OCI-LY1 (cell line): ENCODE results near the gene SIRT7.
A peak's percentile ranks its signal among the peaks of the same experiment; 100 is the strongest.

ENCODE experiments used
- H2AFZ ChIP-seq: fragments of 200-600 bp; sonication (generic), shearing (Covaris generic); 2 replicates; pipeline ENCODE4 v1.6.0; 2014; ENCODE audit warnings: antibody characterized with exemption, mild to moderate bottlenecking, low read length
- H3F3A ChIP-seq: fragments of 200-600 bp; sonication (generic), shearing (Covaris generic); 2 replicates; pipeline ENCODE4 v1.6.0; 2014; ENCODE audit warnings: mild to moderate bottlenecking, antibody characterized with exemption, low read length, moderate library complexity; ENCODE audit not compliant: insufficient read depth
- H3K27ac ChIP-seq: fragments of 200-600 bp; sonication (generic); 2 replicates; pipeline ENCODE4 v1.5.1; 2014; ENCODE audit warnings: low read length, mixed run types, mild to moderate bottlenecking, low read depth; ENCODE audit not compliant: poor library complexity, severe bottlenecking
- H3K27me3 ChIP-seq: fragments of 200-600 bp; sonication (generic); 2 replicates; pipeline ENCODE4 v1.6.0; 2014; ENCODE audit warnings: antibody characterized with exemption, mild to moderate bottlenecking, low read length, moderate library complexity; ENCODE audit not compliant: insufficient read depth
- H3K36me3 ChIP-seq: fragments of 200-600 bp; sonication (generic); 2 replicates; pipeline ENCODE4 v1.6.1; 2014; ENCODE audit warnings: mild to moderate bottlenecking, antibody characterized with exemption, low read length, moderate library complexity, mixed read lengths; ENCODE audit not compliant: insufficient read depth
- H3K4me1 ChIP-seq: fragments of 200-600 bp; sonication (generic); 2 replicates; pipeline ENCODE4 v1.5.1; 2014; ENCODE audit warnings: mild to moderate bottlenecking, low read length, moderate library complexity; ENCODE audit not compliant: insufficient read depth, severe bottlenecking
- H3K4me2 ChIP-seq: fragments of 200-600 bp; sonication (generic), shearing (Covaris generic); 2 replicates; pipeline ENCODE4 v1.6.1; 2014; ENCODE audit warnings: low read length
- H3K4me3 ChIP-seq: fragments of 200-600 bp; sonication (generic); 2 replicates; pipeline ENCODE4 v1.5.1; 2014; ENCODE audit warnings: low read length, low read depth, mild to moderate bottlenecking, mixed read lengths; ENCODE audit not compliant: poor library complexity, severe bottlenecking
- H3K79me2 ChIP-seq: fragments of 200-600 bp; shearing (Covaris generic); 2 replicates; pipeline ENCODE4 v1.6.1; 2016; ENCODE audit warnings: mixed run types, low read length, mixed read lengths; ENCODE audit not compliant: insufficient read depth
- H3K9ac ChIP-seq: fragments of 200-600 bp; sonication (generic), shearing (Covaris generic); 2 replicates; pipeline ENCODE4 v1.6.1; 2014; ENCODE audit warnings: mild to moderate bottlenecking, low read length, mixed read lengths
- H3K9me2 ChIP-seq: fragments of 200-600 bp; sonication (generic), shearing (Covaris generic); 2 replicates; pipeline ENCODE4 v1.6.1; 2014; ENCODE audit warnings: low read depth, mild to moderate bottlenecking, low read length, mixed read lengths
- H3K9me3 ChIP-seq: fragments of 200-600 bp; shearing (Covaris generic); 2 replicates; pipeline ENCODE4 v1.6.1; 2014; ENCODE audit warnings: low read length, mixed read lengths
- H4K20me1 ChIP-seq: fragments of 200-600 bp; sonication (generic), shearing (Covaris generic); 2 replicates; pipeline ENCODE4 v1.6.0; 2016; ENCODE audit warnings: mild to moderate bottlenecking, low read length; ENCODE audit not compliant: insufficient read depth
- CTCF ChIP-seq: fragments of 200-600 bp; sonication (generic), shearing (Covaris generic); IDR thresholded peaks from 2 replicates; pipeline ENCODE4 v1.5.1; 2017; ENCODE audit warnings: mild to moderate bottlenecking, antibody characterized with exemption, low read length, moderate library complexity, mixed read lengths
- EZH2 ChIP-seq: fragments of 200-600 bp; sonication (generic), shearing (Covaris generic); IDR thresholded peaks from 2 replicates; pipeline ENCODE4 v1.8.0; 2017; ENCODE audit warnings: borderline replicate concordance, mixed run types, mild to moderate bottlenecking, antibody characterized with exemption, low read length, moderate library complexity, mixed read lengths

SIRT7 gene

GRCh38 chr17:81909231-81909630, 8.7 kb downstream of the SIRT7 start:
- no peak overlapping the region for H3K4me3 ChIP-seq
- no peaks in the 10 kb centered on the region for H3K9me2 ChIP-seq
- no peaks in the 10 kb centered on the region for H4K20me1 ChIP-seq
- no peak overlapping the region for H3K9ac ChIP-seq
- H3K79me2 ChIP-seq = no peaks in the 10 kb centered on the region
- H3K4me1 ChIP-seq = peaks cover 16% of the 10 kb centered on the region
- H3F3A ChIP-seq = no peaks in the 10 kb centered on the region
- H3K9me3 ChIP-seq = no peaks in the 10 kb centered on the region
- no peak overlapping the region for H2AFZ ChIP-seq
- peaks cover 68% of the 10 kb centered on the region for H3K36me3 ChIP-seq
- no peaks in the 10 kb centered on the region for H3K27me3 ChIP-seq
- H3K27ac ChIP-seq = no peak overlapping the region
- TF ChIP-seq EZH2 (no peak), CTCF (no peak)
- H3K4me2 ChIP-seq = no peak overlapping the region

- H3K9me3 ChIP-seq = no peaks in the 10 kb centered on the region
- no peak overlapping the region for H3K9ac ChIP-seq
- H3K27ac ChIP-seq = no peak overlapping the region
- H3K4me3 ChIP-seq = no peak overlapping the region
- H3K27me3 ChIP-seq = no peaks in the 10 kb centered on the region
- no peaks in the 10 kb centered on the region for H3K9me2 ChIP-seq
- no peak overlapping the region for H3K4me2 ChIP-seq
- H3K4me1 ChIP-seq = peaks cover 16% of the 10 kb centered on the region
- no peak for TF ChIP-seq CTCF
- TF ChIP-seq EZH2 = no peak
- H3K79me2 ChIP-seq = no peaks in the 10 kb centered on the region
- peaks cover 68% of the 10 kb centered on the region for H3K36me3 ChIP-seq
- H2AFZ ChIP-seq = no peak overlapping the region
- H3F3A ChIP-seq = no peaks in the 10 kb centered on the region
- H4K20me1 ChIP-seq = no peaks in the 10 kb centered on the region
These were observed 9.2 kb downstream of the SIRT7 start for GRCh38 chr17:81908793-81909192.

GRCh38 chr17:81907219-81908145, 10.5 kb downstream of the SIRT7 start:
- no peak overlapping the region for H3K27ac ChIP-seq
- TF ChIP-seq CTCF = peak; percentile 22; the same call in 1 of the 2 replicates
- TF ChIP-seq EZH2 = no peak
- peaks cover 22% of the 10 kb centered on the region for H3K4me1 ChIP-seq
- H2AFZ ChIP-seq = no peak overlapping the region
- no peak overlapping the region for H3K4me3 ChIP-seq
- no peak overlapping the region for H3K4me2 ChIP-seq
- H3K27me3 ChIP-seq = 0 out of 2 replicates have a peak, but pooled peaks cover 4% of the 10 kb centered on the region
- H3K79me2 ChIP-seq = no peaks in the 10 kb centered on the region
- no peaks in the 10 kb centered on the region for H3K9me3 ChIP-seq
- no peaks in the 10 kb centered on the region for H3F3A ChIP-seq
- no peak overlapping the region for H3K9ac ChIP-seq
- H3K9me2 ChIP-seq = no peaks in the 10 kb centered on the region
- no peaks in the 10 kb centered on the region for H4K20me1 ChIP-seq
- peaks cover 61% of the 10 kb centered on the region for H3K36me3 ChIP-seq
